Spinal cord (tissue), 10 donors: Measurements from ENCODE around the gene AIPL1. TPM values are rescaled to one million over a fixed set of nuclear protein-coding genes. Genes with fewer than 3 reads are reported as not detected.

Experiments
- DNase-seq, 6 donors: peaks; one replicate each; pipeline versions ENCODE4 v3.0.0 to v3.0.0-alpha.2; 2013 to 2015; ENCODE audit warnings: low spot score in 6 of 6, low read depth in 4 of 6
- H3K27ac ChIP-seq: one replicate; pipeline ENCODE4 v1.5.1; 2013; ENCODE audit warnings: low read depth, low read length, control low read depth
- H3K27me3 ChIP-seq: one replicate; pipeline ENCODE4 v1.6.1; 2013; ENCODE audit warnings: low read length; ENCODE audit not compliant: control insufficient read depth, insufficient read depth
- H3K36me3 ChIP-seq: one replicate; pipeline ENCODE4 v1.6.1; 2013; ENCODE audit warnings: low read length; ENCODE audit not compliant: control insufficient read depth, insufficient read depth
- H3K4me1 ChIP-seq: one replicate; pipeline ENCODE4 v1.6.1; 2013; ENCODE audit warnings: low read length; ENCODE audit not compliant: control insufficient read depth, insufficient read depth
- H3K4me3 ChIP-seq: one replicate; pipeline ENCODE4 v1.5.1; 2013; ENCODE audit warnings: low read depth, low read length, control low read depth
- H3K9me3 ChIP-seq: one replicate; pipeline ENCODE4 v1.6.1; 2013; ENCODE audit warnings: low read length; ENCODE audit not compliant: control insufficient read depth, insufficient read depth
- WGBS: methylation state at CpG from one replicate; pipeline ENCODE4 v1.1.5; 2013; ENCODE audit warnings: missing lambda C conversion rate; ENCODE audit not compliant: insufficient coverage; 5-methylcytosine and 5-hydroxymethylcytosine counted together
- polyA plus RNA-seq, 2 donors: library from polyadenylated mRNA; unstranded; fragments of 120-200 nt; gene quantifications; one replicate each; pipeline ENCODE4 v1.2.1, GENCODE V29; 2013; ENCODE audit not compliant: insufficient read length in 2 of 2
- total RNA-seq, 2 donors: library from RNA; depleted of rRNA in 1 of 2; stranded (reverse); fragments of 120-200 nt in 1 of 2; fragments of >200 nt in 1 of 2; gene quantifications; one replicate each; pipeline versions ENCODE4 v1.2.3 to v1.2.4, GENCODE V29; 2013 to 2014
- donor health status: healthy.

Gene AIPL1
- total and polyA plus RNA-seq, 4 donors: 0.14 to 0.22 (median 0.16) TPM; not detected in 1

DNA sequence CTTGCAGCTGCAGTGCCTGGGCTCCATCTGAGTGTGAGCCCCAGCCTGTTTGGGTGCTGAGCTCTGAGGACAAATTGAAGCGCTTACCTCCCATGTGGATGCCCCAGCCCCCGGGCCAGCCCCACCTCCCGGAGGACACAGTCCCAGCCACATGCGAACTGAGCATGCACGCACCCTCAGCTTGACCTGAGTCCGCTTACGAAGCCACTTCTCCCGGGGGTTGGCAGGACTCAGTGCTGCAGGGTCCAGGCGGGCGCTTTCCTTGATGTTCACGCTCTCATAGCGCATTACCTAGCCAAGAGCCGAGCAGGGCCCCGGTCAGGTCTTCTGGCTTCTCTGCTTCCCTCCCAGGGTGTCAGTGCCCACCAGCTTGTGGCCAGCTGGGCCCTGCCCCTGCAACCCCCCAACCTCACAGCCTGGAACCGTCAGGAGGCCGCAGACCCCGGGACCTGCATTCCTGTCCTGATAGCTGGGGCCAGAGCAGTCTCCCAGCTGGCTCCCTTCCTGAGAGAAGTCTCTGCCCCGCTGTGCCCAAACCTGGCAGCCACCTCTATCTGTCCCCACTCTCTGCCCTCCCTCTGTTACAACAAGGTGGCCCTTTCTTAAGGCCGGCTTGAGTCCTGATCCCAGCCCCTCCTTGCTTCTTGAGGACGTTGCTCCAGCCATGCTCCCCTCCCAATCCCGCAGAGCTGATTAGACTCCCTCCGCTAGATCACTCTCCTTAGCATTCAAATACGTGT, 33.3 kb upstream of the AIPL1 start:
- Histone ChIP-seq H3K27ac (no peak overlapping the region), H3K27me3 (no peaks in the 10 kb centered on the region), H3K4me3 (no peak overlapping the region), H3K9me3 (no peaks in the 10 kb centered on the region), H3K4me1 (peaks cover 19% of the 10 kb centered on the region), H3K36me3 (peaks cover 63% of the 10 kb centered on the region)
- no peak for DNase-seq
- WGBS: 83% methylated on average over 23 of the region's 23 CpGs

DNA sequence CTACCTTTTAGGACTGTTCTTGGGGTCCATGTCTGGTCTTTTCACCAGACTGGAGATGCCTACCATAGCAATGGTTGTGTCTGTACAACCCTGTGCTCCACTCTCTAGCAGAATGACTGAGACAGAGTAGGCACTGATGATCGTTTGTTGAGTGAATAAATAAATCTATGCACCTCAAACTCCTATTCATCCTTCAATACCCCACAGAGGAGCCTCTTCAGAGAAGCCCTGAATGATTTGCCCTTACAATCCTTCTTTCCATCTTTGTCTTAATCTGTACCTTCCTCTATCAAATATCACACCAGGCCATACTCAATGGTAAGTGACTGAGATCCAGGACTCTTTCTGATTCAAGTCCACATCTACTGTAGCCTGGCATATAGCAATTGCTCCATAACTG, 32.6 kb upstream of the AIPL1 start:
- Histone ChIP-seq H3K36me3 (peaks cover 65% of the 10 kb centered on the region), H3K4me1 (peaks cover 12% of the 10 kb centered on the region)

DNA sequence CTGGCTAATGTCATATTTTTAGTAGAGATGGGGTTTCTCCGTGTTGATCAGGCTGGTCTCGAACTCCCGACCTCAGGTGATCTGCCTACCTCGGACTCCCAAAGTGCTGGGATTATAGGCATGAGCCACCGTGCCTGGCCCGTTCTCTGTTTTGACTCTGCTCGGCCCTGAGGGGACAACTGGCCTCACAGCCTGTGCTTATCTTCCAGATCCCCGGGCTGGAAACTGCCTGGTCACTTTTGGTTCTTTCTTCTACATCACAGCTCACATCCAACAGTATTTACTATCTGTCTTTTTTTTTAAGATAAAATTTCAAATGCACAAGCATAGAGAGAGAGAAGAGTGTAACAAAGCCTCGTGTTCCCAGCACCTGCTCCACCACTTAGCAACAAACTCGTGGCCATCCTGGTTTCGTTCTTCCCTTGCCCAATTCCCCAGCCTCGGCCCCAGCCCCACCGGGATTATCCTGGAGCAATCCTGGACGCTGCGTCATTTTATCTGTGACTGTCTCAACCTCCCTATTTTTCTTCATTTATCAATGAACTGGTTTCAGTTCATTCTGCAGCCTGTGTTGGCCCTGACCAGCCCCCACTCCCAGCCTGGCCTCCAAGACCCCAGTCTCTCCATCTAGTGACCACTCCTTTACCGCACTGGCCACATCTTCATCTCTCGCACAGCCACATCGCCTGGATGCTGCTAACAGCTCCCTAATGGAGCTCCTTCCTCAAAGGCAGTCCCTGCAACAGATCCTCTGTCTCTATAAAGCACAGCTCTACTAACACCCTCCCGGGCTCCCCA, 30.5 kb upstream of the AIPL1 start:
- Histone ChIP-seq H3K36me3 (peaks cover 59% of the 10 kb centered on the region), H3K4me3 (no peak overlapping the region), H3K27ac (no peak overlapping the region), H3K27me3 (no peaks in the 10 kb centered on the region), H3K9me3 (no peaks in the 10 kb centered on the region), H3K4me1 (no peaks in the 10 kb centered on the region)
- no peak for DNase-seq
- 86% methylated on average over 18 of the region's 19 CpGs for WGBS

More for the DNA sequence above, 32.6 kb upstream of the AIPL1 start:
- no peak for DNase-seq
- no peak overlapping the region for H3K4me3 ChIP-seq
- H3K27ac ChIP-seq: no peak overlapping the region
- no peaks in the 10 kb centered on the region for H3K9me3 ChIP-seq
- no CpG with 5 or more reads among the region's 1 CpG for WGBS
- no peaks in the 10 kb centered on the region for H3K27me3 ChIP-seq

GRCh38 chr17:6464446-6465041, 29.6 kb upstream of the AIPL1 start:
- Histone ChIP-seq H3K4me3 (no peak overlapping the region), H3K27ac (no peak overlapping the region), H3K4me1 (no peaks in the 10 kb centered on the region), H3K27me3 (no peaks in the 10 kb centered on the region), H3K9me3 (no peaks in the 10 kb centered on the region), H3K36me3 (peaks cover 50% of the 10 kb centered on the region)
- DNase-seq: no peak
- 91% methylated on average over 13 of the region's 14 CpGs for WGBS

DNA sequence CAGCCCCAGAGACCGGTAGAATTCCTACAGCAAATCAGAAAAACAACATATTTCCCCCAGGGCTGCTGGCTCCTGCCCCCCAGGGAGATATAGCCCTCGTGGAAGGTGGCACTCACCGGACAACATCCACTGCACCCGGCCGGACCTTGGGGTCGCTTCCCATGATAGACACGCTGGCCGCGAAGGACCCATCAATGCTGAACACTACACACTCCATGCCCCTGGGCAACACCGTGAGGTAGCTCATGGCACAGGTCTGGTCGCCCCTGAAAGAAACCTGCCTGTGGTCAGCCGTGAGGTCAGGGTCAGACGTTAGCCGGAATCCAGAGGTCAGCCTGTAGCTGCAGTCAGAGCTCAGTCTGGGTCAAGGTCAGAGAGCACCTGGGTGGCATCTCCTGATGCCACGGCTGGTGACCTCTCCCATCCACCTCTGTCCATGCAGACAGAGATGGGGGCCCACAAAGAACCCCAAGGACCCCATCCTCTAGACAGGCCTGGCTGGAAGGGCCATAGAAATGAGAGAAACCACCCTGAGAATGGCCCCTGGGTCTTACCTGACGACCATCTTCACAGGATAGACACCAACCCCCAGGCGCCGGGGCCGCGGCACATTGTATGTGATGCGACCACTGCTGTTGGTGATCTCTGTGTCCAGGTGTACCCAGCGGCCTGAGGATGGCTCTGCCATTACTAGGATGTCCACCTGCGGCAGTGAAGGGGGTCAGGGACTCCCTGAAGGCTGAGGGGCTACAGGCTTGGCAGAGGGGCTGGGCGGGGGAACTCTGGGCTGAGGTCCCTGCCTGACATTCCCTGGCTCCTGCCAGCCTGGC, 28.9 kb upstream of the AIPL1 start:
- peaks cover 49% of the 10 kb centered on the region for H3K36me3 ChIP-seq

DNA sequence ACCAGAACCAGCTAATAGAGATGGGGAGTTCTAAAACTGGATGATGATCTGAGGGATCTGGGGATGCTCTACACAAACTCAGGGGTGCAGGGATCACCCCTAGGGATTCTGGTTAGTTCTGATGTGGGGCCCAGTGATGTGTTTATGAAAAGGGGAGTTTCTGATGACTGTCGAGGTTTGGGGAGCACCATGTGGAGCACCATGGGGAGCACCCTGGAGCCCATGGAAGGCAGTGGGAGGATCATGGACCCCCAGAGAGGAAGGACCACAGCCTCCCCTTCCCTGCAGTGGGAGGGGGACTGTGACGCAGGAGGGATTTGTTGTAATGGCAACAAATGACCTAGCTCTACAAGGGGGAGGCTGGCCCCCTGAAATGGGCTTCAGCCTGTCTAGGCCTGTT, 27.8 kb upstream of the AIPL1 start:
- Histone ChIP-seq H3K9me3 (no peaks in the 10 kb centered on the region), H3K27ac (no peak overlapping the region), H3K4me1 (no peaks in the 10 kb centered on the region), H3K4me3 (no peak overlapping the region), H3K36me3 (peaks cover 45% of the 10 kb centered on the region), H3K27me3 (no peaks in the 10 kb centered on the region)
- DNase-seq: no peak
- WGBS: 100% methylated on average over 1 of the region's 2 CpGs

More for the DNA sequence above, 28.9 kb upstream of the AIPL1 start:
- no peak for DNase-seq
- 90% methylated on average over 24 of the region's 24 CpGs for WGBS
- no peaks in the 10 kb centered on the region for H3K9me3 ChIP-seq
- H3K27me3 ChIP-seq: no peaks in the 10 kb centered on the region
- no peaks in the 10 kb centered on the region for H3K4me1 ChIP-seq
- no peak overlapping the region for H3K4me3 ChIP-seq
- H3K27ac ChIP-seq: no peak overlapping the region

DNA sequence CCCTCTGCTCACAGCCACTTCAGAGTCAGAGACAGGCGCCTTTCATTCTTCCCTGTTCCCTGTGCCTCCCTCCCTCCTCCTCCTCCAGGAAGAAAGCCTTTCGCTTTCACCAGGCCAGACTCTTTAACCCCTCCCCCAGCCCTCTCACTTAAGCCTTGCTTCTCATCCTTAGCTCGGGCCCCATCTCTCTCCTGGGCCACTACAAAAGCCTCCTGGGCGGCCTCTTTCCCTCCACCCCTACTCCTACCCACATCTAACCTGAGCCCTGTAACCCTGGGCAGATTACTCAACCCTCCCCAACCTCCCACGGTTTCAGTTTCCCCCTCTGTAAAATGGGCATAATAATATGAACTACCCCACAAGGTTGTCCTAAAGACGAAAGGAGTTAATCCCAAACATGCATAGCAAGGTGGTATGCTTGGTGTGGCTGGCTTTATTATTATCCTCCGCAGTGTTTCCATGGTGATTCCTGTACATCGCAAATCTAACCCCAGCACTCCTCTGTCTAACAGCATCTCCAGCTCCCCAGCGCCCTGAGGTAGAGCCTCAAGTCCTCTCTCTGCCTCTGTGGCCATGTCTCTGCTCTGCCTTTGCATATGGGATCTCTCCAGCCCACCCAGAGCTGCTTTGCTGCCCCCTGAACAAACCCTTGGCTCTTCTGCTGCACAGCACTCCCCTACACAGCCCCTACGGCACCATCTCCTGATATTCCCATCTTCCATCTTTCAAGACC, 27.0 kb upstream of the AIPL1 start:
- no peak for DNase-seq
- no peaks in the 10 kb centered on the region for H3K27me3 ChIP-seq
- H3K27ac ChIP-seq: no peak overlapping the region
- H3K36me3 ChIP-seq: peaks cover 52% of the 10 kb centered on the region
- 57% methylated on average over 8 of the region's 10 CpGs for WGBS
- H3K4me3 ChIP-seq: no peak overlapping the region
- H3K4me1 ChIP-seq: no peaks in the 10 kb centered on the region
- H3K9me3 ChIP-seq: no peaks in the 10 kb centered on the region

- WGBS: 86% methylated on average over 11 of the region's 14 CpGs
- DNase-seq: no peak
- no peaks in the 10 kb centered on the region for H3K9me3 ChIP-seq
- no peak overlapping the region for H3K4me3 ChIP-seq
- no peak overlapping the region for H3K27ac ChIP-seq
- no peaks in the 10 kb centered on the region for H3K4me1 ChIP-seq
- no peaks in the 10 kb centered on the region for H3K27me3 ChIP-seq
- peaks cover 53% of the 10 kb centered on the region for H3K36me3 ChIP-seq
Measured at GRCh38 chr17:6461246-6461645, 26.3 kb upstream of the AIPL1 start.
